NCI-H2029 (cell line): ENCODE results near the gene BCL11B.

Source experiments
- DNase-seq: peaks from one replicate; lab custom pipeline; 2025; lab: John Stamatoyannopoulos, UW

The BCL11B gene

GRCh38 chr14:99159341-99160340, 112.4 kb downstream of the BCL11B start:
- no peak for DNase-seq

GRCh38 chr14:99158646-99159165, 113.3 kb downstream of the BCL11B start:
- DNase-seq = no peak

DNA sequence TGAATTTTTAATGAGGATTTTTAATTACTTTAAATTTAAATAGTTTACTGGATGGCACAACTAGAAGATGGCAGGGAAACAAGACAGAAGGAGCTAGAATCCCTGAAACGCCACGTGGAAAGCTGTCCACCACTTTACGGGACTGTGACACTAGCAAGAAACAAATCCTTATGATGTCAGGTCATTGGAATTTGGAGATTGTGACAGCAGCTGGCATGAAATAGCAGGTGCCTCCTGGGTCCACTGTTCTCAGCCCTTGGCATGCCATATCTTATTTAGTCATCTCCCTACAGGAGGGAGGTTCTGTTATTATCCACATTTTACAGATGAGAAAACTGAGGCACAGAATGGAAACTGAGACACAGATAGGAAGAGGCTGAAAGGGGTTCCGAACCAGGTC, 113.8 kb downstream of the BCL11B start:
- DNase-seq = no peak

GRCh38 chr14:99157676-99158075, 114.3 kb downstream of the BCL11B start:
- no peak for DNase-seq

GRCh38 chr14:99157246-99157645, 114.8 kb downstream of the BCL11B start:
- DNase-seq = no peak

DNA sequence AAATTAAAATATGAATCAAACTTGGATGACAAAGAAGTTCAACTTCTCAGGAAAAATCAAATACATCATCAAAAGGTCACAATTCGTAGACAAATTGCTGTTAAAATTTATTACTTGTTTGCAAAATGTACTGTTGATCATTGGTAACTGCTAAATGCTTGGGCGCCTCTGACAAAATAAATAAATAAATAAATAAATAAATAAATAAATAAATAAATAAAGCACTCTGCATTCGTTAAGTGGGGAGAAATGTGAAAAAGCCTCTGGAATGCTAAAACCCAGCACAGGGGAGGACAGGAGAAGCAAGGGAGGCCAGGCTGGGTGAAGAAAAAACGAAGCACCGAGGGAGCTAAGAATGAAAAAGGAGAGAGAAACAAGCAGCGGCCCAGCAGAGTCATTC, 115.2 kb downstream of the BCL11B start:
- DNase-seq = no peak

DNA sequence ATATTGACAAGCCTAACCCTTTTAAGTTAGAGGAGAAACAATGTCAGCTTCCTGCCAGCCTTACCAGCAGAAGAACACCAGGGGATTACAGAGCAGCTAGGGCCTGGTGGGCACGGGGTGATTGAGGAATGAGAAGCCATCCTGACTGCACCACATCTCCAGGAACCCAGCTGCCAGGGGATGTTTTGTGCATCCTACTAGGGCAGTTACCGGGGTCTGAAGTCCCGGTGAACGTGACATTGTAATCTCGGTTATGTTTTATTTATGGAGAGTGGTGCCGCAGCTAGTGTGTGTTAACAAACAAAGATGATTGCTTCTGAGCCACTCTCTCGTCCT, 115.9 kb downstream of the BCL11B start:
- DNase-seq = no peak

- no peak for DNase-seq
Observed at GRCh38 chr14:99155173-99156089, 116.6 kb downstream of the BCL11B start.

- DNase-seq = no peak
Observed at GRCh38 chr14:99150236-99150635, 121.8 kb downstream of the BCL11B start.

DNA sequence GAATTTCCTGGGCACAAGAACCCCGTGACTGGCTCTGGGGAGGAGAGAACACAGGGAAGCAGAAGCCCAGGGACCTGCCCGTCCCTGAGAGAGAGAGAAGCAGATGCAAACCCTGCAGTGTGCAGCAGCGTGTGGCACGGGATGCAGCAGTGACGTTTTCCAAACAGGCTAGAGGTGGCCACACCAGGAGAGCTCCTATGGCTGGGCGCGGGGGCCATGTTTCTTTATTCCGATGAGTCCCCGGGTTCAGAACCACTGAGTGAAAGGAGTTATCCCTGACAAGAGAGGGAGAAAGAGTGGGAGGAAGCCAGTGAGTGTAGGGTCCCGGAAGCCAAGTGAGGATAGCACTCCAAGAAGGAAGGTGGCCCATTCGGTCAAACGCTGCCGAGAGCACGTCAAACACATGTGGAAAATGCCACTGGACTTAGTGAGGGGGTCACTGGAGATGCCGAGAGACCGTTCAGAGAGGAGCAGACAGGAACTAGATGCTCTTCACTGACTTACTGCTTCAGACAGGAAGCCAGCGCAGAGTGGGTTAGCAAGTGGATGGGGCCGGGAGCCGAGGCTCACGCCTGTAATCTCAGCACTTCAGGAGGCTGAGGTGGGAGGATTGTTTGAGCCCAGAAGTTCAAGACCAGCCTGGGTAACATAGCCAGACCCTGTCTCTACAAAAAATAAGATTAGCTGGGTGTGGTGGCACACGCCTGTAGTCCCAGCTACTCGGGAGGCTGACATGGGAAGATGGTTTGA, 123.0 kb downstream of the BCL11B start:
- no peak for DNase-seq

DNA sequence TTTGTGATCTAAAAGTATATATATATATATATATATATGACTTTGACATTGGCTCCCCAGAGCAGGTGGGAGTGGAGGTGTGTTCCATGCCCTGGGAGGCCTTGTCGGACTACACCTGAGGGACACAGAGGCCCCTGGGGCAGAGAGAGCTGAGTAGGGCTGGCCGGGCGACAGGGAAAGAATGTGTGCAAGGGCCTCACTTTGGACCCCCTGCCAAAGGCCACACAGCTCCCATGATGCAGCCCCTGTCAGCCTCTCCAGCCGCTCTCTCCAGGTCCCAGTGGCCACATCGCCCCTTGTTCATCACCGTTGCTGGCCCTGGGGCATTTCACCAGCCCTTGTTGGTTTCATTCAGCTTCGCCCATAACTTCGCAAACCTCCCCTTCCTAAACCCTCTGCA, 123.9 kb downstream of the BCL11B start:
- DNase-seq = no peak

DNA sequence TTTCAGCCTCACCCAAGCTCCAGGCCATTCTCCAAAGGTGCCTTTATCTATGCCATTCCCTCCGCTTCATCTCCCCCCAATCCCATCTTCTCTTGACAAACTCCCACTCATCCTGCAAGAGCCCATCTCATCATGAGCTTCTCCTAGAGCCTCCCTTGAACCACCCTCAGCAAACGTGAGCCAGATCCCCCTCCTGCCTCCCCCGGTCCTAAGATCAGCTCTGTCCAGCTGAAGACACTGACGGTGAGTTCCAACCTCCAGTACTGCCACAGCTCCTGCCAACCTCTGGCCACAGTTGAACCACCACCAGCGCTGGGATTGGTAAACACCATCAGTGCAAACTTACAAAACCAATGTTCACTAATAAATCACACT, 124.6 kb downstream of the BCL11B start:
- DNase-seq = no peak

GRCh38 chr14:99146616-99147365, 125.2 kb downstream of the BCL11B start:
- no peak for DNase-seq

- DNase-seq = no peak
Observed at GRCh38 chr14:99145307-99145706, 126.7 kb downstream of the BCL11B start.

GRCh38 chr14:99143793-99144192, 128.2 kb downstream of the BCL11B start:
- no peak for DNase-seq

DNA sequence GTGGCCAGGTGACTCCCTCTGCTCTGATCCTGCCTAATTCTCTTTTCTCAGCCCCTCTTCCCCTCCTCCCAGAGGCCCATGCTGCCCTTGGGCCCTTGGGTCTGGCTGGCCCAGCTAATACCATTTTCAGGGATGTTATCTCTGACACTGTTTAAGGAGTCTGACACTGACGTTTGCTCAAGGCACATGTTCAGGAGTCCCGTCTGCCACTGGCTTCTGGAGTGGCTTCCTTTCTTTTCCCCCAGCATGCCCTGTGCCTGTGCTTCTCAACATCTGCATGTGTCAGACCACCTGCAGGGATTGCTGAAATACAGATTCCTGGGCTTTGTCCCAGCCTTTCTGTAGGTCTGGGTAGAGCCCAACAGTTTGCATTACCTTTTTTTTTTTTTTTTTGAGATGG, 128.9 kb downstream of the BCL11B start:
- DNase-seq = no peak

DNA sequence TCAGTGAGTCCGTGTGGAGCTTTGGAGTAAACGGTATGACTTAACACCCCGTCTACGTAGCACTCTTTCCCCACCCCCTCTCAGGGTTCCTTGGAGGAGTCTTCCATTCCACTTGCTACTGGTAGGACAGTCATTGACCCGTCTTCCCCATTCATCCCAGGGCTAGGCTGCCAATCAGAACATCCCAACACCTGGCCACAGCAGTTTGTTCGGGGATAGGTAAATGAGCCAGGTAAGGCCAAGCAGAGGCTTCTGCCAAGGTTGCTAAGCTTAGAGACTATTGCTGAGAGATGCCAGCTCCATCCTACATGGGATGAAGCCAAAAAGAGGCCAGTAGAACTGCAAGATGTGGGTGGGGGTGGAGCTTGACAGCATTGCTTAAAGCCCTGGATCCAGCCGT, 130.8 kb downstream of the BCL11B start:
- no peak for DNase-seq

- DNase-seq = no peak
Observed at GRCh38 chr14:99138999-99139865, 132.8 kb downstream of the BCL11B start.

DNA sequence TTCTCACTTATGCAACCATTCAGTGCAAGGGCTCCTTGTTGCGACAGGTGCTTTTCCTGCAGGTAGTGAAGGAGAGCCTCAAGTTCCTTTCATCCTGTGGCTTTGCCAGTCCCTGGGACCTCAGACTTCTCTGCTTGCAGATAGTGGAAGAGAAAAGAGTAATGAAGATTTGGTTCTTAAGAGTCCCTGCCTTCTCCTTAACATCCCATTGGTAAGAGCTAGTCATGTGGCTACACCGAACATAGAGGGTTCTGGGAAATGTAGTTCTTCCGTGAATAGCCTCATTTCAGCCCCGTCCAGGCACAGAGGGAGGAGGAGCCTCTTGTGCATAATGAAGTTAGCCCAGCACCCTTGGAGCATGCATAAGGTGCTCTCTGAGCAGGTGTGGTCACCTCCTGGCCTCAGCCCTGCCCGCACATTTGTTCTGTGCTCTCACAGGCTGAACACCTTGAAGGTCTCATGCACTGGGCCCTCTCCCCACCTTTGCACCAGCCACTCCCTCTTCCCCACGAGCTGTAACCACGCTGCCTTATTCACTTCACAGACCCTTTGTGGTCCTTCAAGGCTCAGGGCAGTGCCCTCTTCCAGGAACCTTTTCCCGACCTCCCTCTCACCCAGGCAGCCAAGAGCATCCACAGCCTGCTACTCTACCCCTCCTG, 134.0 kb downstream of the BCL11B start:
- DNase-seq = no peak
